Right atrium auricular region (tissue), 2 donors: ENCODE measurements around the gene PREPL. TPM values are rescaled to one million over a fixed set of nuclear protein-coding genes. Genes with fewer than 3 reads are reported as not detected.

Experiments used
- DNase-seq: peaks from one replicate; pipeline ENCODE4 v3.0.0-alpha.2; 2019; ENCODE audit warnings: low spot score
- H3K27ac ChIP-seq, 2 donors: fragments of 200-600 bp; sonication (generic); 1 replicate in 1 of 2; 2 replicates in 1 of 2; pipeline ENCODE4 v1.5.1; 2016 to 2019
- H3K27me3 ChIP-seq, 2 donors: fragments of 200-600 bp; sonication (generic); one replicate each; pipeline versions ENCODE4 v1.5.1 to v1.6.0; 2017 to 2019
- H3K36me3 ChIP-seq: fragments of 200-600 bp; sonication (generic); one replicate; pipeline ENCODE4 v1.5.1; 2016
- H3K4me1 ChIP-seq, 2 donors: fragments of 200-600 bp; sonication (generic); one replicate each; pipeline versions ENCODE4 v1.5.1 to v1.6.0; 2017 to 2019
- H3K4me3 ChIP-seq, 2 donors: fragments of 200-600 bp; sonication (generic); 1 replicate in 1 of 2; 2 replicates in 1 of 2; pipeline ENCODE4 v1.5.1; 2017 to 2019; ENCODE audit warnings: mild to moderate bottlenecking in 1 of 2, moderate library complexity in 1 of 2
- H3K9me3 ChIP-seq, 2 donors: fragments of 200-600 bp; sonication (generic); one replicate each; pipeline ENCODE4 v1.5.1; 2019
- CTCF ChIP-seq, 2 donors: fragments of 200-600 bp; sonication (generic); IDR thresholded peaks; one replicate each; pipeline ENCODE4 v1.5.1; 2019; ENCODE audit warnings: antibody characterized with exemption in 2 of 2
- total RNA-seq, 2 donors: library from RNA; depleted of rRNA; stranded (reverse); fragments of >200 nt; gene quantifications; one replicate each; pipeline ENCODE4 v1.1.0, GENCODE V29; 2016

Gene PREPL
- total RNA-seq, 2 donors from 2014 or later, result 71.5 to 98.5 TPM

- Histone ChIP-seq H3K27me3 (no peaks in the 10 kb centered on the region), H3K36me3 (no peaks in the 10 kb centered on the region), H3K27ac (no peak overlapping the region), H3K4me3 (no peak overlapping the region), H3K4me1 (no peaks in the 10 kb centered on the region), H3K9me3 (no peaks in the 10 kb centered on the region)
- DNase-seq, result no peak
- TF ChIP-seq CTCF (IDR thresholded peaks at IDR 0.05), result no peak
Observed at GRCh38 chr2:44367591-44367990, 6.3 kb upstream of the PREPL start.

GRCh38 chr2:44364604-44365003, 3.3 kb upstream of the PREPL start:
- H3K9me3 ChIP-seq, result no peaks in the 10 kb centered on the region
- no peak for DNase-seq
- H3K27ac ChIP-seq, result no peak overlapping the region

GRCh38 chr2:44362207-44363015, 1.1 kb upstream of the PREPL start:
- peak overlapping the region; percentile 89 to 97 for H3K4me3 ChIP-seq
- no peaks in the 10 kb centered on the region for H3K9me3 ChIP-seq
- TF ChIP-seq CTCF (IDR thresholded peaks at IDR 0.05), result no peak
- peaks cover 0 to 30% of the 10 kb centered on the region in 2 donors for H3K4me1 ChIP-seq
- no peaks in the 10 kb centered on the region for H3K27me3 ChIP-seq
- peak; percentile 70 for DNase-seq
- H3K36me3 ChIP-seq, result no peaks in the 10 kb centered on the region
- H3K27ac ChIP-seq, result peak overlapping the region; percentile 96 to 97

More at GRCh38 chr2:44364604-44365003, 3.3 kb upstream of the PREPL start:
- no peak for TF ChIP-seq CTCF (IDR thresholded peaks at IDR 0.05)
- Histone ChIP-seq H3K4me3 (no peak overlapping the region), H3K27me3 (no peaks in the 10 kb centered on the region), H3K36me3 (no peaks in the 10 kb centered on the region), H3K4me1 (peaks cover 0 to 11% of the 10 kb centered on the region in 2 donors)

GRCh38 chr2:44360749-44361329, 455 bp downstream of the PREPL start:
- Histone ChIP-seq H3K36me3 (no peaks in the 10 kb centered on the region), H3K4me3 (peak overlapping the region; percentile 89 to 97), H3K9me3 (no peaks in the 10 kb centered on the region), H3K27me3 (no peaks in the 10 kb centered on the region), H3K4me1 (peaks cover 0 to 39% of the 10 kb centered on the region in 2 donors), H3K27ac (peak overlapping the region; percentile 96 to 97)
- TF ChIP-seq CTCF (IDR thresholded peaks at IDR 0.05), result no peak
- DNase-seq, result no peak

- no peaks in the 10 kb centered on the region for H3K27me3 ChIP-seq
- TF ChIP-seq CTCF (IDR thresholded peaks at IDR 0.05), result no peak
- no peaks in the 10 kb centered on the region for H3K36me3 ChIP-seq
- no peaks in the 10 kb centered on the region for H3K9me3 ChIP-seq
- no peak overlapping the region for H3K4me3 ChIP-seq
- peak overlapping the region in 1 of 2 donors; percentile 41 for H3K27ac ChIP-seq
- no peak for DNase-seq
- H3K4me1 ChIP-seq, result peaks cover 0 to 39% of the 10 kb centered on the region in 2 donors
Observed at GRCh38 chr2:44358503-44358902, 2.8 kb downstream of the PREPL start.
